ENCODE data around the gene LMBR1. TPM values are rescaled to one million over a fixed set of nuclear protein-coding genes. Genes with fewer than 3 reads are reported as not detected.
A peak's percentile ranks its signal among the peaks of the same experiment; 100 is the strongest.
"Not testable (repeated sequence)": the region's sequence is repeated elsewhere in the genome, so short reads cannot be mapped to it uniquely, and the experiment has no call there.

The LMBR1 gene
- total RNA-seq, 1 donor from 2014 or later: 45.0 TPM

DNA sequence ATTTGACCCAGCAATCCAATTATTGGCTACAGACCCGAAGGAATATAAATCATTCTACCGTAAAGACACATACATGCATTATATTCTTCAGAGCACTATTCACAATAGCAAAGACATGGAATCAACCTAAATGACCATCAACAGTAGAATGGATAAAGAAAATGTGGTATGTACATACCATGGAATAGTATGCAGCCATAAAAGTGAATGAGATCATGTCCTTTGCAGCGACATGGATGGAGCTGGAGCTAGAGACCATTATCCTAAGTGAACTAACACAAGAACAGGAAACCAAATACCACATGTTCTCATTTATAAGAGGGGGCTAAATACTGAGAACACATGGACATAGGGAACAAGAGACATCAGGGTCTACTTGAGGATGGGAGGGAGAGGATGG lies 44.0 kb downstream of the LMBR1 start:
- no peak for DNase-seq (ENCODE audit: low read depth)

DNA sequence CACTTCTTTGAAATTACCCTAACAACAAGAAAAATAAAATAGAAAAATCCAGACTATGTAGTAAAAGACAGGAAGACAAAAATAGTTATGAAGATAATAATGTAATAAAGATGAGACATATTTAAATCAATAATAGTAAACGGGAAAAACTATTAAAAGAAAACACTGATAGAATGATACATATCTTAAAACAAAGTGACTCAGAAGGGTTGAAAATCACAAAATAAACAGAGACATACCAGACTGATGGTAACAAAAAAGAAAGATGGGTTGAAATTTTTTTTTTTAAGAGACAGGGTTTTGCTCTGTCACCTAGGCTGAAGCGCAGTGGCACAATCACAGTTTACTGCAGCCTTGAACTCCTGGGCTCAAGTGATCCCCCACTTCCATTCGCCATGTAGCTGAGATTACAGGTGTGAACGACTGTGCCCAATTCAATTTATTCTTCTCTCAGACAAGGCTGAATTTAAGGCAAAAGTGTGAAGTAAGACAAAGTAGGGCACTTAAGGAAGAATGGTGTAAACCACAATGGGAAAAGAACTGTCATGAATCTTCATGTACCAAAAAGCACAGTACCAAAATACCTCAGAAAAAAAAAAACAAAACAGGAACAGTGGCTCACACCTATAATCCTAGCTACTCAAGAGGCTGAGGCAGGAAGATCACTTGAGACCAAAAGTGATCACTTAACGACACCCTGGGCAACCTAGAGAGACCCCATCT lies 47.4 kb downstream of the LMBR1 start:
- DNase-seq (ENCODE audit: low read depth): no peak

DNA sequence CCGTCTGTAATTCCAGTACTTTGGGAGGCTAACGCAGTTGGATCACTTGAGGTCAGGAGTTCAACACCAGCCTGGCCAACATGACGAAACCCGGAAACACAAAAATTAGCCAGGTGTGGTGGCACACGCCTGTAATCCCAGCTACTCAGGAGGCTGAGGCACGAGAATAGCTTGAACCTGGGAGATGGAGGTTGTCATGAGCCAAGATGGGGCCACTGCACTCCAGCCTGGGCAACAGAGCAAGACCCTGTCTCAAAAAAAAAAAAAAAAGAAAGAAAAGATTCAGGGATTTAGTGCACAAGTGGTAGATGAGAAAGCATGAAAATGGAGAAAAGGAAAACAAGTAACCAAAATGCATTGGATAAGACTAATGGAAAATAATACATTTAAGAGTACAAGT lies 49.4 kb downstream of the LMBR1 start:
- not testable (repeated sequence) for DNase-seq (ENCODE audit: low read depth)

DNA sequence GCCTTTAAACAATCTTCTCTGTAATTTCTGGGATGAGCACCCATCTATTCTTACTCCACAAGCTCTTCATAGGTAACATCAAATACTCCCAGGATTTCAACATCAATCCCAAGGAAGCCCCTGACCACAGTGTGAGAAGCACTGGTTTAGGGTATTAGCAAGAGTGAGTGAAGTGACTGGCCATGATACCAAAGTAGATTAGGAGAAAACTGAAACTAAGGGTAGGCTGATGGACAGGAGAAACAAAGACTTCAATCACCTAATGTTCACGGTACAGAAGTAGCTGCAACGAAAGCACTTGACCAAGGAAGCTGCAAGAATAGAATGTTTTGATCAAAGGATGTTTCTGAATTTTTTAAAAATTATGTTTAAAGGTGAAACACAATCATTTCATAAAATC lies 49.8 kb downstream of the LMBR1 start:
- no peak for DNase-seq (ENCODE audit: low read depth)

DNA sequence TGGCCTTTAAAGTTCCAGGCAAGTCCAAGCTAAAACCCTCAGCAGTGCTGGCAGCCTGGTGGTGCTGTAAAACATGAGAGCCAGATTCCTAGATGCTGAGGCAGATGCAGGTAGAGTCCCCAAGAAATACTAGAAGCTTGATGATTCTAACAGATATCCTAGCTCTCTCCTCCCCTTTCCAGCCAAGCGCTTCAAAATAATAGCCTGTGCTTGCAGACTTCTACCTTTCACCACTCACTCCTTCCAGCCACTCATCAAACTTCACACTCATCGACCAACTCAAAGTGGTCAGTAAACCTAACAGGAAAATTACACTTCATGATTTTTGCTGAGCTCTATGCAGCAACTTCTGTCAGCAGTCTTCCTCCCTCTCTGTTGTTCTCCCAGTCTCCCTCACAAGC lies 50.2 kb downstream of the LMBR1 start:
- no peak for DNase-seq (ENCODE audit: low read depth)

DNA sequence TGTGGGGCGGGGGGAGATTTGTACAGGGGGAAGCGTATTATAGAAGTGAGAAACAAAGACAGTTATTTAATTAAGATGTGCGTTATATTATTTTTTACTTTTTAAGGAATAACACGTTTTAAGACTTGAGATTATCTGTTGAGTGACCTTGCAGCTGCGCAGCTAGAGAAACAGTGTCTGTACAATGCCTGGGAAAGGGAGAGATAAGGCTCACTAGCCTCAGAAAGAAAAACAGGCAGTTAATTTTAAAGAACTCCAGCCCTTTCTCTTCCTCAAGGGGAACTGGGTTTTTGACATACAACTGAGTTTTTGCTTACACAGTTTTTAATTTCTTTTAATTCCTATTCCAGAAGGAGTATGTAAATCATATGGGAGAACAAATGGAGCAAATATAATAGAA lies 50.7 kb downstream of the LMBR1 start:
- DNase-seq (ENCODE audit: low read depth): no peak

DNA sequence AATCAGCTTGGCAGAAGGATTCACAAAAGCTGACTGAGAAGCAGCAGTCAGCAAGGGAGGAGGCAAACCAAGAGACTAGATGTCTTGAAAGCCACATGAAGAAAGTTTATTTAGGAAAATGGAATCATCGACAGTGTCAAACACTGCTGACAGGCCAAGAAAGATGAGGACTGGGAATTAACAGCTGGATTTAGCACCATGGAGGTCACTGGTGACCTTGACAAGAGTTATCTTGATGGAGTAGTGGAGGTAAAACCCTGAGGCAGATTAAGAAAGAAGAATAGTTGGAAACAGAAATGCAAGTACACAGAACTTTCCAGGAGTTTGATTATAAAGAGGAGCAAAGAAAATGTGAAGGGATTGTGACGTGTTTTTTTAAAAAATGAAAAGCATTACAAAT lies 51.5 kb downstream of the LMBR1 start:
- peak; percentile 11 for DNase-seq (ENCODE audit: low read depth)

DNA sequence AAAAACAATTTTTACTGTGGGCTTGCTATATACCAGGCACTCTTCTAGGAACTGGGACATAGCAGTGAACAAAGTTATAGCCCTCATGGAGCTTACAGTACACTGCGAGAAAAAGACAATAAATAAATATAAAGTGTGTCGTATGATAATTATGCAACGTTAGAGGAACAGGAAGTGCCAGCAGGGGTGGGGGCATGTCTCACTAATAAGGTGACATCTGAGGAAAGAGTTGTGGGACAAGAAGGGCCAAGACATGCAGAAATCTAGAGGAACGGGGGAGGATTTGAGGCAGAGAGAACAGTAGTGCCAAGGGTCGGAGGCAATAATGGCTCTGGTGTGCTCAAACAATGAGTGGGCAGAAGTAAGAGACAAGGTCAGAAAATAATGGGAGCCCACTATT lies 52.8 kb downstream of the LMBR1 start:
- no peak for DNase-seq (ENCODE audit: low read depth)

DNA sequence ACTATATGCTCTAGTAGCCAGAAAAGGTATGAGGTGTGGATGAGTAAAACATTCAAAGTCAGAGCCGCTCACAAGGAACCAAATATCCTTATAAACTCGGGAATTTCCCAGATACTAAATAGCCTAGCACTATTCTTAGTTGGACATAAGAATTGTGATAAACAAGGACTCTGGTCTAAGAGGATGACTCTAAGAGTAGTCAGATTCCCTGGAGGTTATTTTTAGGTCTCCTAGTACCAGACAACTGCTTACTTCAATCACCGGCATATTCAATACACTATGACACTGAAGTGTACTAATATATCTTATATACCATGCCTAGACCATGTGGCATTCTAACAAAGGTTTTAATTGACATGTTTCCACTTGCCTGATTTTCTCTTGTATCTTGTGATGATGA lies 56.5 kb downstream of the LMBR1 start:
- DNase-seq (ENCODE audit: low read depth): peak; percentile 76

DNA sequence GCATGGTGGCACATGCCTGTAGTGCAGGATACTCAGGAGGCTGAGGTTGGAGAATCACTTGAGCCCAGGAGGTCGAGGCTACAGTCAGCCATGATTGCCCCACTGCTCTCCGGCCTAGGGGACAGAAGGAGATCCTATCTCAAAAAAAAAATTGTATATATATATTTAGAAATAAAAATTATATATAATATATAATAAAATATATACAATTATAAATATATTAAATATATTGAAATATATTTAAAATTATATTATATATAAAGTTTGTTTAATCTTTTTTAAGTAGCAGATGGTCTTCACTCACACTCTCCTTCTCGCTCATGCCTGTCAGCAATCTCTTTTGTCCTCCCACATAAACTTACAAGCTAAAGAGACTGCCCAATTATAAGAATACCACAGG lies 58.5 kb downstream of the LMBR1 start:
- no peak for DNase-seq (ENCODE audit: low read depth)

DNA sequence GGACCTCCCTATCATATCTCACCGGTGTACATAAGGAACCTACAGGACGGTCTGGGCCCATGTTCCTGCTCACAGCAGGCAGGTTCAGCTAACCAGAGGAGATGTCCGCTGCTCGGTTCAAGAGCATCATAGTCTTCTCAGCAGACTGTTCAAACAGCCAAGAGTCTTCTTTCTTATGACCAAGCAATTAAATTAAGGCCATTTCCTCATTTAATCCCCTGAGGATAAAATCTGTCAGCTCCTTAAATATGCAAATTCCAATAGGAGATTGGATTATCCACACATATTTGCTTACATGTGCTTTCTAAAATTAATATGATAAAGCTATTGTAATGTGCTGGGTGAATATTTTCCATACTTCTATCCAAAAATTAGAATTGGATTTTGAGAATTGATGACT lies 59.7 kb downstream of the LMBR1 start:
- no peak for DNase-seq (ENCODE audit: low read depth)

DNA sequence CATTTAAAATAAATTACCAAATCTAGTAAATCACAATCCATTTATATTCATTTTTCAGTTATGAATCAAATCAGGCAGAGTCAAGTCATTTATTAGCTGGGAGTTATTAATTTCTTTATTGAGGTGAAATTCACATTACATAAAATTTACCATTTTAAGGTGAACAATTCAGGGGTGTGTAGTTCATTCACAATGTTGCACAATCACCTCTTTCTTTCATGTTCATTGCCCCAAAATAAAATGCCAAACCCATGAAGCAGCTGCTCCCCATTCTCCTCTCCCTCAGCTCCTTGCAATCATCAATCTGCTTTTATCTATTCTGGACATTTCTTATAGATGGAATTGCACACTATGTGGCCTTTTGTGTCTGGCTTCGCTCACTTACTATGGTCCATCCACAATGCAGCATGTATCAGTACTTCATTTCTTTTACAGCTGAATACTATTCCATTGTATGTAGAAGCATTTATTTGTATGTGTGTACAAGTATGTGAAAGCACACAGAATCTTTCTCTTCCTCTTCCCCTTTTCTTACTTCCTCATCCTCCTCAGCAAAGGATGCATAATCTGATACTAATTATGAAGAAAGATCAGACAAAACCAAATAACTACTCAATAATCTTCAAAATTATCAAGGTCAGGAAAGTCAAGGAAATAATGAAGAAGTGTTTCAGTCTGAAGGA lies 60.6 kb downstream of the LMBR1 start:
- no peak for DNase-seq (ENCODE audit: low read depth)

DNA sequence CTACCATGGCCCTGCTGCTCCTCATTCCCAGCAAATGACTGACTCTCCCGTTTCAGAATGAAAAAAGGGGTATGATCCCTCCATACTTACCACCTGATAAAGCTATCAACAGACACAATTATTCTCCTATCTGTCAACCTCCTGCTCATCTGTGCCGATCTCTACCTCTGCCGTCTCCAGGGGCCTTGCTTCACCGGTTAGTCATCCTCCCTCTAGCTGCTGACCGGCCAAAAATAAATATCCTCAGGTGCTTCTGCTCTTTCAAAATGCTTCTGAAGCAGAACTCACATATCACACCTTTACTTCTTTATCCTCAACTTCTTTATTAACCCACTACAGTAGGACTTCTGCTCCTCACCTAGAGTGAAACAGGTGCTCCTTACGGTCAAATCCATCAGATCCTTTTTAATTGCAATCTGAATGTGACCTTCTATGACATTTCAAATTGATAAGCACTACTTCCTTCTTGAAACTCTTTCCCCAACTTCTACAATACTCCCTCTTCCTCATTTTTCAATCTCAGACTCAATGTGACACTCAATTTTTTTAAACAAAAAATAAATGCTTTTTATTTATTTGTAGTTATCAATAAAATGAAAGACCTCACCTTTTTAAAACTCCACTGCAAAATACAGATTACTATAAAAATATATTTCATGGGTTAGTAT lies 63.2 kb downstream of the LMBR1 start:
- DNase-seq (ENCODE audit: low read depth): no peak

DNA sequence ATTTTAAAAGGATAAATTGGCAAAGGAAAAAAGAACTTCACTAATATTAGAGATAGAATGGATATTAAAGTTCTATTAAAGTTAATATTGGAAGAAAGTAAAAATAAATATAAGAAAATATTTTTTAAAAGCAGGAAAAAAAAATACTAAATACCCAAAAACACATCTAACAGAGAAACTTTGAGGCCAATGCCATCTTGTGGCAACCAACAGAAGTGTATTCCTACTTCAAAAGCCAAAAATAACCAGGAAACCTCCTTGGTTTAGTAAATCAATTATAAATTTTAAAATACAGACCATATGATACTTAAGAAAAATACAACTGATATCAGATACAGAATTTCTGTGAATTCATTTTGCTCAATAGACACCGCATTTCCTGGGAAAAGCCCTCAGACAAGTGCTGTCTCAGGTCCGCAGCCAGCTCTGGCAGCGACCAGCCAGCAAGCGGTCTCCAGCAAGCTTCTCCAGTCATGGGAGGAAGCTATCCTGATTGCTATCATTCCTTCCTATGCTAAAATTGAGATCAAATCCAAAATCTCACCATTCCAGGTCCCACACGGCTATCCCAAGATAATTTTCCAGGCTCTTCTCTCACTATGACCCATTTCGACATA lies 65.3 kb downstream of the LMBR1 start:
- peak; percentile 46 for DNase-seq (ENCODE audit: low read depth)

DNA sequence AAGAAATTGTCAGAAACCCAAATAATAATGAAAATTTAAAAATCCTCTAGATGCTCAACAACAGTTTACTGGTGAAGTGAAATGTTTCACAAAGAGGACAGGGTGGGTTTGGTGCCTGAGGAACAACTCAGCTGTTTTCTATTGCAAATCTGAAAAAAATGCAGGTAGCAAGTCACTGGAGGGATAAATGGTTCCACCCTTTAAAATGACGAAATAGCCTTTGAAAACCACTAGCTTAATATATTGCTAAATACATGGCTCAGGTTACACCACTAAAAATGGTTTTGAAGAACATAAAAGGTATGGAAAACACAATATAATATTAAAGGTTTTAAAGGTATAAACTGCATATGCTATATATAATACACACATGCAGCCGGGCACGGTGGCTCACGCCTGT lies 69.5 kb downstream of the LMBR1 start:
- no peak for DNase-seq (ENCODE audit: low read depth)

DNA sequence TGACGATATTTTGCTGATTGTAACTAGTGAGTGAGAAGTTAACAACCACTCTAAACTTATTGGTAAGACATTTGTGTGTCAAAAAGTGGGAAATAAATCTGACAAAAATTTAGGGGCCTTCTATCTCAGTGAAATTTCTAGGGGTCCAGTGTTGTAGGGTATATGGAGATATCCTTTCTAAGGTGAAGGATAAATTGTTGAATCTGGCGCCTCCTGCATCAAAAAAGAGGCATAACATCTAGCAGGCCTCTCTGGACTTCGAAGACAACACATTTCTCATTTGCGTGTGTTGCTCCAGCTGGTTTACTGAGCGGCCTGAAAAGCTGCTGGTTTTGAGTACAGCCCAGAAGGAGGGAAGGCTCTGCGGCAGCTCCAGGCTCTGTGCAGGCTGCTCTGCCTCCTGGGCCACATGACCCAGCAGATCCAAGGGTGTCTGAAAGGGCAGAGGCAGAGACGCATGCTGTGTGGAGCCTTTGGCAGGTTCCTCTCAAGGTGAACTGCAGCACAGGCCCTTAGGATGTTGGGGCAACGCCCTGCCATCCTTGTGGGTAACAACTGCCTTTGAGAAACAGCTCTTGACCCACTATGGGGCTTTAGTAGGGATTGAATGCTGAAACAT lies 72.4 kb downstream of the LMBR1 start:
- no peak for DNase-seq (ENCODE audit: low read depth)

DNA sequence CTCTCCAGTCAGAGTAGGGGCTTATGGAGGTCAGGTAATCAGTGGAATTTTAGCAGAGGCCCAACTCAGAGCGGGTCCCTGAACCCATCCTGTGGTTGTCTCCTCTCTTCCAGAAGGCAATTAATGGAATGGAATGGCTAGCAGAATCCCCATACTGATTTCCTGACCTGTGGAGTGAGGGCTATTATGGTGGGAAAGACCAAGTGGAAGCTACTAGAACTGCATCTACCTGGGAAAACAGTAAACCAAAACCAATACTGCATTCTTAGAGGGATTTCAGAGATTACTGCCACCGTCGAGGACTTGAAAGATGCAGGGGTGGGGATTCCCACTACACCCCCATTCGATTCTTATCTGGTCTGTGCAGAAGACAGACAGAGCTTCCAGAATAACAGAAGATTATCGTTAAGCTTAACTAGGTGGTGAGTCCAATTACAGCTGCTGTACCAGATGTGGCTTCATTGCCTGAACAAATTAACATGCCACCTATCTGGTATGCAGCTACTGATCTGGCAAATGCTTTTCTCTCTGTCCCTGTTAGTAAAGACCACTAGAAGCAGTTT lies 73.2 kb downstream of the LMBR1 start:
- DNase-seq (ENCODE audit: low read depth): no peak

DNA sequence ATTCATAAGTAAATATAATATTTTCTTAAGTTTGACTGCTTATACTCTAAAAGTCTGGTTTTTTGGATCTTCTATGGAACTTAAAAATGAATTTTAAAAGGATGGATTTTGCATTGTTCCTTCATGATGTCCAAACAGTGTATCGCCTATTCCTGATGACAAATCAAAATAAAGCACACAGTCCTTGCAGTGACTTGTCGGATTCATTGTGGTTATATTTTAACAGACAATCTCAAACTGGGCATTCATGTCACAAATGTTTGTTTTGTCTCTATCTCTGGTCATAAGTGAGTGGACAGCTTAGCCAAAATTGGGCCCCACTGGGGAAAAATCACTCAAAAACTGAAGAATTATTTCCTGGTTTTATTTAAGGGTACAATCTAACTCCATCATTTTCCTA lies 74.8 kb downstream of the LMBR1 start:
- DNase-seq (ENCODE audit: low read depth): no peak

DNA sequence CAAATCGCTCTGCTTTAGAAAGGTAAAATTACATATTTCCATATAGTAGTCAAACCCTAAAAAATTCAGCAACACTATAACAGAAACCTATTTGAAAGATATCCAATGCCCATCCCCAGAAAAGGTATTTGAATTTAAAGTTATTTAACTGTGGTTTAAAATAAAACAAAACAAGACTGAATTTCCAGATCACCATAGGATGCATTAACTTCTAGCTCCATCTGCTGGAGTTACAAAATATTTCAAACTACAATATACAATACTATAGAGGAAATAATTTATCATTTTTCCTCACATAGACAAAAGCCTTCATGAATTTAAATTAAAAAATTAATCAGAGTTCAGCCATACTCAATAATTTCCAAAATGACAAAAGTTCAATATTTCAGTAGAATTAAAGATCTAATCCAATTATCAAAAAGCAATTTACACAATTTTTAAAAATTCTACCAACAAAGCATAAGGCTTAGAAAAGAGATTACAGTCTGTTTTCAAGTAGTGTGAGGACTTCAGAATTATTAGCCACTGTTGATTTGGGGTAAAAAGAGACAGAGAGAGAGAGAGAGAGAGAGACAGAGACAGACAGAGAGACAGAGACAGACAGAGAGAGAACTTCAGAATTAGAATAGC lies 75.9 kb downstream of the LMBR1 start:
- peak; percentile 45 for DNase-seq (ENCODE audit: low read depth)

DNA sequence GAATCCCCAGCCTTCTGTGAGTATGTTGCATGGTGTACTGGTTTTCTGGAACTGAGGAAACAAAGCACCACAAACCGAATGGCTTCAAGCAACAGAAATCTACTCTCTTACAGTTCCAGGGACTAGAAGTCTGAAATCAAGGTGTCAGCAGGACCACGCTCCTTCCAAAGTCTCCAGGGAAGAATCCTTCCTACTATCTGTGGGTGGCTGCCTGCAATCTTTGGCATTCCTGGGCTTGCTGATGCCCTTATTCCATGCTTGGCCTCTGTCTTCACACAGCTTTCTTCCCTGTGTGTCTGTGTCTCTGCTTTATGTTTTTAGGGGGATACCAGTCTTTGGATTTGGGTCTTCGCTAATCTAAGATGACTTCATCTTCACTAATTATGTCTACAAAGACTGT lies 81.3 kb downstream of the LMBR1 start:
- no peak for DNase-seq (ENCODE audit: low read depth)

DNA sequence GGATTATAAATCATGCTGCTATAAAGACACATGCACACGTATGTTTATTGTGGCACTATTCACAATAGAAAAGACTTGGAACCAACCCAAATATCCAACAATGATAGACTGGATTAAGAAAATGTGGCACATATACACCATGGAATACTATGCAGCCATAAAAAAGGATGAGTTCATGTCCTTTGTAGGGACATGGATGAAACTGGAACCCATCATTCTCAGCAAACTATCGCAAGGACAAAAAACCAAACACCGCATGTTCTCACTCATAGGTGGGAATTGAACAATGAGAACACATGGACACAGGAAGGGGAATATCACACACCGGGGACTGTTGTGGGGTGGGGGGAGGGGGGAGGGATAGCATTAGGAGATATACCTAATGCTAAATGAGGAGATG lies 89.3 kb downstream of the LMBR1 start:
- DNase-seq (ENCODE audit: low read depth): not testable (repeated sequence)

All from myocyte (in vitro differentiated cells).